ENCODE data around the gene STPG1. TPM values are rescaled to one million over a fixed set of nuclear protein-coding genes. Genes with fewer than 3 reads are reported as not detected.
A peak's percentile ranks its signal among the peaks of the same experiment; 100 is the strongest.

STPG1 gene
- total RNA-seq, 1 donor from 2014 or later, result 4.2 TPM

- peaks cover 28% of the 10 kb centered on the region for H3K4me1 ChIP-seq
- intact Hi-C loops (cut with DNase I), result no loop called here
- H3K36me3 ChIP-seq, result no peaks in the 10 kb centered on the region
Observed at GRCh38 chr1:24379733-24380315, 33.8 kb downstream of the STPG1 start.

GRCh38 chr1:24374891-24375786 lies 38.4 kb downstream of the STPG1 start:
- TF ChIP-seq POLR2AphosphoS5 (IDR thresholded peaks at IDR 0.05; ENCODE audit: insufficient read depth in 1 of 2, low read depth in 1 of 2), result no peak
- TF ChIP-seq, protein P1, sequence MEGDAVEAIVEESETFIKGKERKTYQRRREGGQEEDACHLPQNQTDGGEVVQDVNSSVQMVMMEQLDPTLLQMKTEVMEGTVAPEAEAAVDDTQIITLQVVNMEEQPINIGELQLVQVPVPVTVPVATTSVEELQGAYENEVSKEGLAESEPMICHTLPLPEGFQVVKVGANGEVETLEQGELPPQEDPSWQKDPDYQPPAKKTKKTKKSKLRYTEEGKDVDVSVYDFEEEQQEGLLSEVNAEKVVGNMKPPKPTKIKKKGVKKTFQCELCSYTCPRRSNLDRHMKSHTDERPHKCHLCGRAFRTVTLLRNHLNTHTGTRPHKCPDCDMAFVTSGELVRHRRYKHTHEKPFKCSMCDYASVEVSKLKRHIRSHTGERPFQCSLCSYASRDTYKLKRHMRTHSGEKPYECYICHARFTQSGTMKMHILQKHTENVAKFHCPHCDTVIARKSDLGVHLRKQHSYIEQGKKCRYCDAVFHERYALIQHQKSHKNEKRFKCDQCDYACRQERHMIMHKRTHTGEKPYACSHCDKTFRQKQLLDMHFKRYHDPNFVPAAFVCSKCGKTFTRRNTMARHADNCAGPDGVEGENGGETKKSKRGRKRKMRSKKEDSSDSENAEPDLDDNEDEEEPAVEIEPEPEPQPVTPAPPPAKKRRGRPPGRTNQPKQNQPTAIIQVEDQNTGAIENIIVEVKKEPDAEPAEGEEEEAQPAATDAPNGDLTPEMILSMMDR (IDR thresholded peaks at IDR 0.05), result no peak
- no peak for TF ChIP-seq POLR2A (IDR thresholded peaks at IDR 0.05)
- Histone ChIP-seq H3K4me3 (no peak overlapping the region), H3K36me3 (no peaks in the 10 kb centered on the region), H3K27me3 (no peaks in the 10 kb centered on the region), H3K9me3 (no peaks in the 10 kb centered on the region), H3K4me1 (peaks cover 3% of the 10 kb centered on the region), H3K27ac (peak overlapping the region; percentile 21)
- DNase-seq (ENCODE audit: extremely low spot score in 2 of 2), result peak in 1 of 2 donors; percentile 14
- intact Hi-C loops (cut with DNase I), result no loop called here

More at GRCh38 chr1:24379733-24380315, 33.8 kb downstream of the STPG1 start:
- H3K27me3 ChIP-seq, result no peaks in the 10 kb centered on the region
- DNase-seq (ENCODE audit: extremely low spot score in 2 of 2), result peak; percentile 25 to 67
- TF ChIP-seq POLR2AphosphoS5 (IDR thresholded peaks at IDR 0.05; ENCODE audit: insufficient read depth in 1 of 2, low read depth in 1 of 2) (peak in 1 of 2 donors; percentile 73), POLR2A (IDR thresholded peaks at IDR 0.05) (no peak)
- peak overlapping the region; percentile 21 for H3K27ac ChIP-seq
- no peak overlapping the region for H3K4me3 ChIP-seq
- no peaks in the 10 kb centered on the region for H3K9me3 ChIP-seq

DNA sequence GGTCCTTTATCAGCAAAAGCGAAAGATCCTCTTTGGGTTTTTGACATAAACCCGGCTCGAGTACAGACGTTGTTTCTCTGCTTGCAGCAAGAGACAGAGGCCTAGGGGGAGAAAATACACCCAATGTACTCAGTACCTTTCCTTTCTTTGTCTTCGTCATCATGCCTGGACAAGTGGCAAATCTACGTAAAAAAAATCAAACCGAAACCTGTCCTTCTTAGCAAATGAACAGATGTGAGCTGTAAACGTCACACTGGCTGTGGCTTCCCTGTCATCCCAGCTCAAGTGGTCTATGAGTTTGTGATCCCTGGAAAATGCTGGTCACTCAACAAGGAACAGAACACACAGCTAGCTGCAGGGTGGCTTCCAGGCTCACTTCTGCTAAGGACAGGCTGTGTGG lies 39.9 kb downstream of the STPG1 start:
- no peaks in the 10 kb centered on the region for H3K4me1 ChIP-seq
- peak overlapping the region; percentile 18 for H3K27ac ChIP-seq
- intact Hi-C loops (cut with DNase I), result no loop called here
- H3K9me3 ChIP-seq, result no peaks in the 10 kb centered on the region
- H3K27me3 ChIP-seq, result no peaks in the 10 kb centered on the region
- no peak for DNase-seq (ENCODE audit: extremely low spot score in 2 of 2)
- TF ChIP-seq, protein P1 (IDR thresholded peaks at IDR 0.05), result no peak
- TF ChIP-seq POLR2AphosphoS5 (IDR thresholded peaks at IDR 0.05; ENCODE audit: insufficient read depth in 1 of 2, low read depth in 1 of 2), result no peak
- TF ChIP-seq POLR2A (IDR thresholded peaks at IDR 0.05), result no peak
- no peaks in the 10 kb centered on the region for H3K36me3 ChIP-seq
- H3K4me3 ChIP-seq, result no peak overlapping the region

DNA sequence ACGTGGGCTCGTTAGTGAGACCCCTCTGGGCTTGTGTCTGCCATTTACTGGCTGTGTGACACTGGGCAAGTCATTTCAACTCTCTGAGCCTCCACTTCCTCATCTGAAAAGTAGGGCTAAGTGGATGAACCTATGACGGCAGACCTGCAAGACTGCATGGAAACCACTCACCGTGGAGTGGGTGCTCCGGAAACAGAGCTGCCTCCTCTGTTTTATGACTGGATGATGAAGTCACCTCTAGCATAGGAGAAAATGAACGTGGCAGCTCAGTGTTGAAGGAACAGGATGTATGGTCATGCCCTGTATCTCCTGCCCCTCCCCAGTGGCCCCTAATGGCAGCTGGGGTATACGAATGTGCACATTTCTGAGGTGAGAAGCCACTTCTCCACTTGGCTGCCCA lies 40.5 kb downstream of the STPG1 start:
- TF ChIP-seq POLR2AphosphoS5 (IDR thresholded peaks at IDR 0.05; ENCODE audit: insufficient read depth in 1 of 2, low read depth in 1 of 2), result no peak
- H3K27ac ChIP-seq, result peak overlapping the region; percentile 18
- H3K36me3 ChIP-seq, result no peaks in the 10 kb centered on the region
- no peak for DNase-seq (ENCODE audit: extremely low spot score in 2 of 2)
- intact Hi-C loops (cut with DNase I), result no loop called here
- no peaks in the 10 kb centered on the region for H3K4me1 ChIP-seq
- no peak overlapping the region for H3K4me3 ChIP-seq
- H3K9me3 ChIP-seq, result no peaks in the 10 kb centered on the region
- no peaks in the 10 kb centered on the region for H3K27me3 ChIP-seq

GRCh38 chr1:24369801-24370200 lies 43.8 kb downstream of the STPG1 start:
- intact Hi-C loops (cut with DNase I), result no loop called here
- no peak overlapping the region for H3K4me3 ChIP-seq
- no peak for DNase-seq (ENCODE audit: extremely low spot score in 2 of 2)
- H3K36me3 ChIP-seq, result no peaks in the 10 kb centered on the region
- TF ChIP-seq, protein P1 (IDR thresholded peaks at IDR 0.05), result no peak
- TF ChIP-seq POLR2AphosphoS5 (IDR thresholded peaks at IDR 0.05; ENCODE audit: insufficient read depth in 1 of 2, low read depth in 1 of 2), result no peak
- no peak for TF ChIP-seq POLR2A (IDR thresholded peaks at IDR 0.05)
- no peaks in the 10 kb centered on the region for H3K27me3 ChIP-seq
- peaks cover 13% of the 10 kb centered on the region for H3K4me1 ChIP-seq
- H3K9me3 ChIP-seq, result no peaks in the 10 kb centered on the region
- H3K27ac ChIP-seq, result no peak overlapping the region

Measured in vagina (tissue), 2 donors.